Measurements from ENCODE around the gene NLGN4Y. TPM values are rescaled to one million over a fixed set of nuclear protein-coding genes. Genes with fewer than 3 reads are reported as not detected.

Gene NLGN4Y
- total and polyA plus RNA-seq, 12 donors = 0.23 to 1.4 (median 0.71) TPM; not detected in 3

GRCh38 chrY:14763600-14763999 is 239.3 kb downstream of the NLGN4Y start:
- H3K4me1 ChIP-seq = no peaks in the 10 kb centered on the region
- no peak overlapping the region for H3K27ac ChIP-seq
- no peaks in the 10 kb centered on the region for H3K36me3 ChIP-seq
- no peak for DNase-seq
- no peaks in the 10 kb centered on the region for H3K27me3 ChIP-seq
- intact Hi-C loops (cut with DNase I) = no loop called here
- H3K4me3 ChIP-seq = no peak overlapping the region
- H3K9me3 ChIP-seq = no peaks in the 10 kb centered on the region
- no peak for ATAC-seq
- TF ChIP-seq, protein P1, sequence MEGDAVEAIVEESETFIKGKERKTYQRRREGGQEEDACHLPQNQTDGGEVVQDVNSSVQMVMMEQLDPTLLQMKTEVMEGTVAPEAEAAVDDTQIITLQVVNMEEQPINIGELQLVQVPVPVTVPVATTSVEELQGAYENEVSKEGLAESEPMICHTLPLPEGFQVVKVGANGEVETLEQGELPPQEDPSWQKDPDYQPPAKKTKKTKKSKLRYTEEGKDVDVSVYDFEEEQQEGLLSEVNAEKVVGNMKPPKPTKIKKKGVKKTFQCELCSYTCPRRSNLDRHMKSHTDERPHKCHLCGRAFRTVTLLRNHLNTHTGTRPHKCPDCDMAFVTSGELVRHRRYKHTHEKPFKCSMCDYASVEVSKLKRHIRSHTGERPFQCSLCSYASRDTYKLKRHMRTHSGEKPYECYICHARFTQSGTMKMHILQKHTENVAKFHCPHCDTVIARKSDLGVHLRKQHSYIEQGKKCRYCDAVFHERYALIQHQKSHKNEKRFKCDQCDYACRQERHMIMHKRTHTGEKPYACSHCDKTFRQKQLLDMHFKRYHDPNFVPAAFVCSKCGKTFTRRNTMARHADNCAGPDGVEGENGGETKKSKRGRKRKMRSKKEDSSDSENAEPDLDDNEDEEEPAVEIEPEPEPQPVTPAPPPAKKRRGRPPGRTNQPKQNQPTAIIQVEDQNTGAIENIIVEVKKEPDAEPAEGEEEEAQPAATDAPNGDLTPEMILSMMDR (IDR thresholded peaks at IDR 0.05) = no peak

DNA sequence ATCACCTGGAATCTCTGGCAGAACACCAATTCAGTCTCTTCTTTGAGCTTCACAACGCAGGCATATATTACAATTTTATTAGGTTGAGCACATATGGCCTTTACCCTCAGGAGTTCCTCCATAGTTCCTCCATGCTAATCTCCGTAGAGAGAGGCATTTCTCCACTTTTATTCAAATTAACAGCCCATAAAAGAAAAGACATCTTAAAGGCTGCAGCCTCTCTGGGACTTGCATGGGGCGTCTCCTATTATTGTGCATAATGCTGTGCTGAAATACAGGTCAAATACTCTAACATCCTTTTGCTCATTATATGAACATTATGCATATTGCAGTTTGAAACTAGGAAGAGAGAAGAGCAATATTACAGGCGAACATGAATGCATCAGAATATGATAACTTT is 253.9 kb downstream of the NLGN4Y start:
- peaks cover 0 to 10% (median 0%) of the 10 kb centered on the region in 11 donors for H3K9me3 ChIP-seq
- H3K36me3 ChIP-seq = no peaks in the 10 kb centered on the region
- H3K27ac ChIP-seq = no peak overlapping the region
- no peaks in the 10 kb centered on the region for H3K4me1 ChIP-seq
- WGBS, 2 donors = 86 to 93% methylated on average over 4 of the region's 4 CpGs
- H3K27me3 ChIP-seq = no peaks in the 10 kb centered on the region
- ATAC-seq = no peak
- no peak overlapping the region for H3K4me3 ChIP-seq
- TF ChIP-seq, protein P1 (IDR thresholded peaks at IDR 0.05) = no peak
- no peak for DNase-seq
- intact Hi-C loops (cut with DNase I) = no loop called here

DNA sequence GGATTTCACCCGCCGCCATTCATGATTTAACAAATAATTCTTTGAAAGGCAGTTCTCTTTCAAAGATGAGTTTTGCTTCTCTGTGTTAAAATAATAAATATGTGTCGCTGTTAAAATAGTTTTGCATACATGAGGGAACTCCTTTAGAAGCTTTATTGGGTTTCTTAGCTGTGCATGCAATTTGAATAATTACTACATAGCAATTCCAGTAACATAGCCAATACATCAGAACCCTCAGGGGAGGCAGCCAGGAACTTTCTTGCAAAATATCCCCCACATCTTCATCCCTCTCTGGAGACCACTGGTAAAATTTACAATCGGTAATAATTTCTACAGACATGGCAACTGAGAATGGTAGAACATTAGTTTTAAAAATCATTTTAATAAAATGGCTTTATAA is 268.8 kb downstream of the NLGN4Y start:
- DNase-seq (no peak), ATAC-seq (no peak)
- Histone ChIP-seq H3K9me3 (no peaks in the 10 kb centered on the region), H3K27ac (no peak overlapping the region), H3K36me3 (no peaks in the 10 kb centered on the region), H3K27me3 (no peaks in the 10 kb centered on the region), H3K4me1 (no peaks in the 10 kb centered on the region), H3K4me3 (no peak overlapping the region)
- TF ChIP-seq, protein P1 (IDR thresholded peaks at IDR 0.05) = no peak
- intact Hi-C loops (cut with DNase I) = no loop called here
- WGBS, 2 donors = 85 to 97% methylated on average over 4 of the region's 4 CpGs

- intact Hi-C loops (cut with DNase I) = no loop called here
- no peak for ATAC-seq
- 79 to 82% methylated on average over 11 of the region's 11 CpGs for WGBS, 2 donors
Measured at GRCh38 chrY:14793674-14794073, 269.3 kb downstream of the NLGN4Y start.

More at GRCh38 chrY:14793674-14794073, 269.3 kb downstream of the NLGN4Y start:
- no peak overlapping the region for H3K27ac ChIP-seq
- no peaks in the 10 kb centered on the region for H3K36me3 ChIP-seq
- TF ChIP-seq, protein P1 (IDR thresholded peaks at IDR 0.05) = no peak
- H3K4me3 ChIP-seq = no peak overlapping the region
- H3K9me3 ChIP-seq = no peaks in the 10 kb centered on the region
- no peaks in the 10 kb centered on the region for H3K27me3 ChIP-seq
- H3K4me1 ChIP-seq = no peaks in the 10 kb centered on the region
- DNase-seq = no peak

Data from heart right ventricle (tissue), 16 donors.